Right lobe of liver (tissue), 6 donors: ENCODE results near the gene WDFY2. TPM values are rescaled to one million over a fixed set of nuclear protein-coding genes. Genes with fewer than 3 reads are reported as not detected.

Source experiments
- ATAC-seq, 4 donors: fragments of 200-7000 bp; cut with Tn5 transposase; one replicate each; pipeline ENCODE4 v1.9.1; 2020; ENCODE audit warnings: mild to moderate bottlenecking in 4 of 4, moderate library complexity in 4 of 4
- DNase-seq, 3 donors: peaks; one replicate each; pipeline ENCODE4 v3.0.0-alpha.2; 2020
- H3K27ac ChIP-seq, 3 donors: fragments of 200-600 bp; one replicate each; pipeline ENCODE4 v1.8.0; 2022
- H3K27me3 ChIP-seq, 2 donors: fragments of 200-600 bp; one replicate each; pipeline ENCODE4 v1.8.0; 2022
- H3K36me3 ChIP-seq, 4 donors: fragments of 200-600 bp; sonication (generic) in 1 of 4; one replicate each; pipeline versions ENCODE4 v1.5.1 to v1.8.0; 2017 to 2022; ENCODE audit warnings: control low read depth in 1 of 4
- H3K4me1 ChIP-seq, 4 donors: fragments of 200-600 bp; sonication (generic) in 1 of 4; one replicate each; pipeline versions ENCODE4 v1.5.1 to v1.8.0; 2017 to 2022; ENCODE audit warnings: control low read depth in 1 of 4
- H3K4me3 ChIP-seq, 3 donors: fragments of 200-600 bp; one replicate each; pipeline ENCODE4 v1.8.0; 2022
- H3K9me3 ChIP-seq, 4 donors: fragments of 200-600 bp; sonication (generic) in 1 of 4; one replicate each; pipeline versions ENCODE4 v1.5.1 to v1.8.0; 2017 to 2022; ENCODE audit warnings: control low read depth in 1 of 4
- POLR2A ChIP-seq: fragments of 450-650 bp; IDR thresholded peaks from one replicate; pipeline ENCODE4 v1.6.1; 2017; ENCODE audit warnings: antibody characterized with exemption, mild to moderate bottlenecking
- WGBS: methylation state at CpG from one replicate; pipeline ENCODE4 v1.1.6; 2018; ENCODE audit warnings: low coverage, low lambda C conversion rate; ENCODE audit not compliant: insufficient coverage; ENCODE audit errors: missing lambda C conversion rate; 5-methylcytosine and 5-hydroxymethylcytosine counted together
- intact Hi-C, 2 donors: fragments of 100-400 bp; cut with DNase I; formaldehyde crosslinking; loops; one replicate each; pipeline versions ENCODE4 v1.11.2 to v1.14.1; 2022
- total RNA-seq, 6 experiments: library from RNA; depleted of rRNA in 2 of 6; stranded (reverse); fragments of >200 nt in 2 of 6; fragmentation: NEBNext Ultra II Directional in 3 of 6; extraction: Animal tissue kit (Norgen Biotek cat#: 25700) in 3 of 6; gene quantifications; one replicate each; pipeline versions ENCODE4 v1.1.0 to v1.2.4, GENCODE V29; 2016 to 2023
- TF ChIP-seq, protein P1 (sequence below), 4 donors: fragments of 200-600 bp in 3 of 4; fragments of 450-650 bp in 1 of 4; IDR thresholded peaks; one replicate each; pipeline versions ENCODE4 v1.5.1 to v1.8.0; 2016 to 2022; ENCODE audit warnings: antibody characterized with exemption in 4 of 4, mild to moderate bottlenecking in 2 of 4
- donor health status: DM: no; HTN: yes; CAD: no.
- donor health status: DM: no; HTN: no; CAD: no.
- donor health status: DM: no; HTN: no; CAD: no.
- donor health status: DM: no; HTN: yes; CAD: no.
- donor health status: DM: no; HTN: yes; CAD: no.

The WDFY2 gene
- total RNA-seq, 6 experiments from 2014 or later, result 4.5 to 12.0 (median 7.3) TPM

DNA sequence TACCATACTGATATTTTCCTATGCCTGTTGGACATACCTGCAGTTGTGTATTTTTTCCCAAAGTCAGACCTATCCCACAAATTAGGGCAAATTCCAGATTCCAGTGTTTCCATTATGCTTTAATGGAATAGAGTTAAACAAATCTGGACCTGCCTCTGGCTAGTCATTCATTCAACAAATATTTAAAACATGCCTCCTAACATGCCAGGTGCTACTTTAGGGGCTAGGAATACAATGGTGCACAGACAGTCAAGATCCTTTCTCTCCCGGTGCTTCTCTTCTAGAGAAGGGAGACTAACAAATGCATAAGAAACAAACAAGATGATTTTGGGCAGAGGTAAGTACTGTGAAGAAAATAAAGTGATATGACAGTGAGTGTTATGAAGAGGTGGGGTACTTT is 7.5 kb upstream of the WDFY2 start:
- DNase-seq (no peak), ATAC-seq (no peak)
- Histone ChIP-seq H3K27ac (no peak overlapping the region), H3K36me3 (no peaks in the 10 kb centered on the region), H3K4me1 (no peaks in the 10 kb centered on the region), H3K4me3 (no peak overlapping the region), H3K27me3 (no peaks in the 10 kb centered on the region), H3K9me3 (no peaks in the 10 kb centered on the region)
- intact Hi-C loops, result no loop called here
- TF ChIP-seq, protein P1, sequence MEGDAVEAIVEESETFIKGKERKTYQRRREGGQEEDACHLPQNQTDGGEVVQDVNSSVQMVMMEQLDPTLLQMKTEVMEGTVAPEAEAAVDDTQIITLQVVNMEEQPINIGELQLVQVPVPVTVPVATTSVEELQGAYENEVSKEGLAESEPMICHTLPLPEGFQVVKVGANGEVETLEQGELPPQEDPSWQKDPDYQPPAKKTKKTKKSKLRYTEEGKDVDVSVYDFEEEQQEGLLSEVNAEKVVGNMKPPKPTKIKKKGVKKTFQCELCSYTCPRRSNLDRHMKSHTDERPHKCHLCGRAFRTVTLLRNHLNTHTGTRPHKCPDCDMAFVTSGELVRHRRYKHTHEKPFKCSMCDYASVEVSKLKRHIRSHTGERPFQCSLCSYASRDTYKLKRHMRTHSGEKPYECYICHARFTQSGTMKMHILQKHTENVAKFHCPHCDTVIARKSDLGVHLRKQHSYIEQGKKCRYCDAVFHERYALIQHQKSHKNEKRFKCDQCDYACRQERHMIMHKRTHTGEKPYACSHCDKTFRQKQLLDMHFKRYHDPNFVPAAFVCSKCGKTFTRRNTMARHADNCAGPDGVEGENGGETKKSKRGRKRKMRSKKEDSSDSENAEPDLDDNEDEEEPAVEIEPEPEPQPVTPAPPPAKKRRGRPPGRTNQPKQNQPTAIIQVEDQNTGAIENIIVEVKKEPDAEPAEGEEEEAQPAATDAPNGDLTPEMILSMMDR (IDR thresholded peaks at IDR 0.05), result no peak
- TF ChIP-seq POLR2A, result no peak
- 82% methylated on average over 1 of the region's 1 CpG for WGBS

DNA sequence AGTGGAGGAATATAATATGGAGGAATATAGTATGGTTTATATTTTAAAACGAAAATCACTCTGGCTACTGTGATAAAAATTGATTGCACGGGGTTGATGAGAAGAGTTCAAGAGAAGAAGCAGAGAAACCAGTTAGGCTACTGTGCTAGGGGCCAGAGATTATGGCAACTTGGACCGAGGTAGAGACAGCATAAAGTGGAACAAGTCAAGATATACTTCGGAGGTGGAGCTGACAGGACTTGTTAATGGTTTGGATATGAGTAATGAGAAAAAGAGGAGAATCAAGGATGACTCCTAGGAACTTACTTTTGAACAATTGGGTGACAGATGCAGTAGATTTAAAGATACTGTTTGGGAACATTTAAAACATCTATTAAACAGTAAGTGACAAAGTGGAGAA is 6.6 kb upstream of the WDFY2 start:
- Histone ChIP-seq H3K4me1 (no peaks in the 10 kb centered on the region), H3K9me3 (no peaks in the 10 kb centered on the region), H3K4me3 (no peak overlapping the region), H3K27ac (no peak overlapping the region), H3K36me3 (no peaks in the 10 kb centered on the region), H3K27me3 (no peaks in the 10 kb centered on the region)
- WGBS, result 74% methylated on average over 4 of the region's 4 CpGs
- no peak for DNase-seq
- intact Hi-C loops, result no loop called here
- TF ChIP-seq, protein P1 (IDR thresholded peaks at IDR 0.05), result no peak
- TF ChIP-seq POLR2A, result no peak
- no peak for ATAC-seq

- Histone ChIP-seq H3K4me1 (no peaks in the 10 kb centered on the region), H3K4me3 (no peak overlapping the region), H3K36me3 (no peaks in the 10 kb centered on the region), H3K27ac (no peak overlapping the region), H3K27me3 (no peaks in the 10 kb centered on the region), H3K9me3 (no peaks in the 10 kb centered on the region)
- 77% methylated on average over 7 of the region's 7 CpGs for WGBS
- DNase-seq (no peak), ATAC-seq (no peak)
- intact Hi-C loops, result loop anchor here in 1 of 2 donors (10.0 kb wide), 1 partner anchor 125 kb away; the partner anchor contains the start of gene INTS6
- TF ChIP-seq, protein P1 (IDR thresholded peaks at IDR 0.05), result no peak
- no peak for TF ChIP-seq POLR2A
Observed at GRCh38 chr13:51579676-51580075, 4.6 kb upstream of the WDFY2 start.

DNA sequence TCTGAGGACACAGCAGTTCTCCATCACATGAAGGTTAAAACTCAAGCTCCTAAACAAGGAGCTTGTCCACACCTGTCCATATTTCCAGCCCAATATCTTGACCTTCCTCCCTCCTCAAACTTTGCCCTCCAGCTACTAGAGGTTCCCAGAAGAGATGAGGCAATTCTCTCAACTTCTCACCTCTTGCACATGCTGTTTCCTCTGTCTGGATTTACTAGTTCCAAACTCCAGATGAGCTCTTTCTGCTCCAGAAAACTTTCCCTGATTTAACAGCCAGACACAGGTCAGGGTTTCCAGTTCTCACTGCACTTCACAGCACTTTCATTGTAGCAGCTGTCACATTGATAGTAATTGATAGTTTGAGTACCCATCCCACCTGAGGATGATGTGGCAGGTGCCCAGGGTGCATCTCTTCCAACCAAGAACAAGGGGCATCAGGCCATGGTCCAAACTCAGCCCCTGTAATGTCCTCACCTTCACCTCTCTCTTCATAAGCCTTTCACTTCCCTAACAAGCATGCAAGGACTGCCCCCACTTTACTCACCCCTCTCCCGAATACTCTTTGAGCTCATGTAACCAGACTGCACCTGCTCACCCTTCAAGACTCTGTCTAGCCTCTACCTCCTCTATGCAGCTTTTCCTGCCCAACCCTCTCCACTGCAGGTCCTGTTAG is 3.0 kb upstream of the WDFY2 start:
- DNase-seq, result no peak
- intact Hi-C loops, result loop anchor here in 1 of 2 donors (10.0 kb wide), 1 partner anchor 126 kb away; the partner anchor contains the start of gene INTS6
- WGBS, result 60% methylated on average over 1 of the region's 1 CpG
- no peak overlapping the region for H3K4me3 ChIP-seq
- no peak for ATAC-seq
- no peaks in the 10 kb centered on the region for H3K36me3 ChIP-seq
- no peaks in the 10 kb centered on the region for H3K27me3 ChIP-seq
- H3K27ac ChIP-seq, result no peak overlapping the region
- peaks cover 0 to 8% (median 1%) of the 10 kb centered on the region in 4 donors for H3K4me1 ChIP-seq
- no peaks in the 10 kb centered on the region for H3K9me3 ChIP-seq
- TF ChIP-seq, protein P1 (IDR thresholded peaks at IDR 0.05), result no peak
- TF ChIP-seq POLR2A, result no peak
